A673 (cell line): ENCODE data around the gene IDI2. TPM values are rescaled to one million over a fixed set of nuclear protein-coding genes. Genes with fewer than 3 reads are reported as not detected.

Experiments
- BruUV-seq: library from RNA; stranded (reverse); fragments of 400-500 nt; replicated peaks from 2 replicates; lab custom pipeline; 2021; lab: Mats Ljungman, UMichigan
- CTCF ChIA-PET: fragments of 300-600 bp; sonication (Branson Sonifier 250); formaldehyde crosslinking; loops from one replicate; lab custom pipeline; 2022; ENCODE audit warnings: antibody characterized with exemption; lab: Charles Lee
- POLR2A ChIA-PET: fragments of 300-600 bp; sonication (Branson Sonifier 250); formaldehyde crosslinking; loops from one replicate; lab custom pipeline; 2022; ENCODE audit warnings: antibody characterized with exemption; ENCODE audit not compliant: low non-redundant PET; lab: Charles Lee
- DNase-seq: peaks from one replicate; pipeline ENCODE4 v3.0.0-alpha.2; 2015; ENCODE audit warnings: low spot score
- H3K27ac ChIP-seq: fragments of 200-600 bp; sonication (generic); 2 replicates; pipeline ENCODE4 v1.5.1; 2016; ENCODE audit warnings: mixed run types, low read depth, mild to moderate bottlenecking, mixed read lengths, antibody characterized with exemption, low read length; ENCODE audit not compliant: poor library complexity, severe bottlenecking
- H3K27me3 ChIP-seq: fragments of 200-600 bp; sonication (generic); replicated peaks from 2 replicates; pipeline ENCODE4 v1.6.1; 2017; ENCODE audit warnings: mixed run types, low read depth, mild to moderate bottlenecking, mixed read lengths, antibody characterized with exemption, low read length; ENCODE audit not compliant: insufficient read depth, poor library complexity
- H3K36me3 ChIP-seq: fragments of 200-600 bp; sonication (generic); 2 replicates; pipeline ENCODE4 v1.6.1; 2016; ENCODE audit warnings: mixed run types, mild to moderate bottlenecking, mixed read lengths, antibody characterized with exemption, low read length; ENCODE audit not compliant: insufficient read depth, poor library complexity, severe bottlenecking
- H3K4me1 ChIP-seq: fragments of 200-600 bp; sonication (generic); 2 replicates; pipeline ENCODE4 v1.6.1; 2017; ENCODE audit warnings: mixed run types, mild to moderate bottlenecking, mixed read lengths, antibody characterized with exemption, low read length; ENCODE audit not compliant: insufficient read depth, poor library complexity, severe bottlenecking
- H3K4me3 ChIP-seq: fragments of 200-600 bp; sonication (generic); 2 replicates; pipeline ENCODE4 v1.5.1; 2016; ENCODE audit warnings: low read depth, mixed run types, mild to moderate bottlenecking, mixed read lengths, low read length; ENCODE audit not compliant: poor library complexity, severe bottlenecking
- H3K9me3 ChIP-seq: fragments of 200-600 bp; sonication (generic); 2 replicates; pipeline ENCODE4 v1.6.1; 2016; ENCODE audit warnings: mixed run types, low read depth, mild to moderate bottlenecking, mixed read lengths, antibody characterized with exemption, low read length; ENCODE audit not compliant: poor library complexity, severe bottlenecking
- CTCF ChIP-seq: fragments of 300-800, 200-600 bp; sonication (generic); conservative IDR thresholded peaks from 2 replicates; pipeline ENCODE4 v1.5.1; 2017; ENCODE audit warnings: low read depth, mild to moderate bottlenecking, antibody characterized with exemption, low read length, moderate library complexity, mixed read lengths
- EZH2 ChIP-seq: fragments of 200-600 bp; sonication (generic); IDR thresholded peaks from 2 replicates; pipeline ENCODE4 v1.6.1; 2017; ENCODE audit warnings: borderline replicate concordance, low read depth, mild to moderate bottlenecking, mixed read lengths, antibody characterized with exemption, low read length; ENCODE audit not compliant: poor library complexity, severe bottlenecking
- intact Hi-C: fragments of 100-400 bp; cut with micrococcal nuclease; formaldehyde crosslinking; loops from one replicate; pipeline ENCODE4 v1.10.0; 2022; ENCODE audit not compliant: unreplicated experiment
- total RNA-seq: library from RNA; stranded (reverse); gene quantifications from 2 replicates; pipeline ENCODE4 v1.2.3, GENCODE V29; 2021

The IDI2 gene
- total RNA-seq, 1 experiment from 2014 or later: not detected

GRCh38 chr10:1047937-1048336 lies 22.3 kb upstream of the IDI2 start:
- intact Hi-C loops: no loop called here
- ChIA-PET POLR2A (interaction anchor here (0.6 kb wide), 2 partner anchors 218 to 998 kb away, joined by 3 to 4 read pairs; no protein-coding TSS in a partner anchor), CTCF (no interaction called here)
- Histone ChIP-seq H3K9me3 (no peaks in the 10 kb centered on the region), H3K36me3 (peaks cover 38% of the 10 kb centered on the region), H3K27me3 (no peaks in the 10 kb centered on the region), H3K4me3 (peak overlapping the region; percentile 97), H3K4me1 (peaks cover 35% of the 10 kb centered on the region), H3K27ac (peak overlapping the region; percentile 99)
- BruUV-seq: no TSS peak
- TF ChIP-seq CTCF (no peak), EZH2 (no peak)
- DNase-seq: peak; percentile 50

GRCh38 chr10:1045415-1045814 lies 19.8 kb upstream of the IDI2 start:
- DNase-seq: no peak
- peak overlapping the region; percentile 3 for H3K27ac ChIP-seq
- peaks cover 22% of the 10 kb centered on the region for H3K4me1 ChIP-seq
- H3K9me3 ChIP-seq: no peaks in the 10 kb centered on the region
- BruUV-seq: no TSS peak
- peaks cover 58% of the 10 kb centered on the region for H3K36me3 ChIP-seq
- POLR2A ChIA-PET: no interaction called here
- intact Hi-C loops: no loop called here
- H3K27me3 ChIP-seq: no peaks in the 10 kb centered on the region
- H3K4me3 ChIP-seq: peak overlapping the region; percentile 38
- CTCF ChIA-PET: no interaction called here
- TF ChIP-seq CTCF: no peak
- no peak for TF ChIP-seq EZH2

- TSS peak; percentile 14 for BruUV-seq
- no peaks in the 10 kb centered on the region for H3K27me3 ChIP-seq
- peaks cover 63% of the 10 kb centered on the region for H3K36me3 ChIP-seq
- H3K4me3 ChIP-seq: peak overlapping the region; percentile 38
- peak overlapping the region; percentile 34 for H3K27ac ChIP-seq
- no peak for TF ChIP-seq EZH2
- TF ChIP-seq CTCF: no peak
- DNase-seq: no peak
- intact Hi-C loops: no loop called here
- ChIA-PET CTCF (no interaction called here), POLR2A (no interaction called here)
- no peaks in the 10 kb centered on the region for H3K9me3 ChIP-seq
- peaks cover 20% of the 10 kb centered on the region for H3K4me1 ChIP-seq
Observed at GRCh38 chr10:1044964-1045363, 19.3 kb upstream of the IDI2 start.
